IPS-NIHi7 (cell line): ENCODE measurements around the gene TBC1D22A.
"Not testable (repeated sequence)": the region's sequence is repeated elsewhere in the genome, so short reads cannot be mapped to it uniquely, and the experiment has no call there.

ENCODE experiments used
- DNase-seq: peaks from one replicate; pipeline ENCODE4 v3.0.0; 2012; ENCODE audit warnings: mixed read lengths; ENCODE audit errors: extremely low spot score

The TBC1D22A gene

GRCh38 chr22:47156352-47157092 lies 394.1 kb downstream of the TBC1D22A start:
- DNase-seq = no peak

GRCh38 chr22:47157093-47157420 lies 394.6 kb downstream of the TBC1D22A start:
- DNase-seq = no peak

GRCh38 chr22:47157486-47158270 lies 395.2 kb downstream of the TBC1D22A start:
- no peak for DNase-seq

DNA sequence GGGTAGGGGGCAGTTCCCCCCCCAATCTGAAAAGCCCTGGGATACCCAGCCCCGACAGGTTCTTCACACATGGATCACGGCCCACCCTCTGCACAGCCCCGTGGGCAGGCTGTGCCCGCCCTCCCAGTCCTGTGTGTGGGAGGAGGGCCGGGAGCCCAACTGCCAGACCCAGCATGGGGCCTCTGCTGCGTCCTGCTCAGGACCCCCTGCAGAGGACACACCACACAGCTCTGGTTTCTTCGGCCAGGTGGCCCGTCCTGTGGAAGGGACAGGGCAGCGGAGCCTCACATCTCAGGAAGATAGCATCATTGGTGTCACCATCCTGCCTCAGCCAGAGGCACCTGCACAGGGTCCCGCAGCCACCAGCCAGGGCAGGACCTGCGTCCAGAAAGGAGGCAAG lies 396.0 kb downstream of the TBC1D22A start:
- DNase-seq = no peak

DNA sequence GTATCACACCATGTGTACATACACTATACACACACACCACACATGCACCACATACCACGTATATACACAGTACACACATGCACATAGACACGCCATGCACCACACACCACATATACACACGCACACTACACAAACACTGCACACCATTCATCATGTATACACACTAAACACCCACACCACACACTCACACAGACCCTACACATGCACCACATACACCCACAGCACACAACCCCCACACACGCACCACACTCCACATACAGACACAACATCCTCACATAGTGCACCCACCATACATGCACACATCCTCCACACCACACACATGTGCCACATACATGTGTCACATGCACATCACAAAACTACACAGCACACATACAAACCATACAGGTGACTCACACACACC lies 397.1 kb downstream of the TBC1D22A start:
- DNase-seq = no peak

DNA sequence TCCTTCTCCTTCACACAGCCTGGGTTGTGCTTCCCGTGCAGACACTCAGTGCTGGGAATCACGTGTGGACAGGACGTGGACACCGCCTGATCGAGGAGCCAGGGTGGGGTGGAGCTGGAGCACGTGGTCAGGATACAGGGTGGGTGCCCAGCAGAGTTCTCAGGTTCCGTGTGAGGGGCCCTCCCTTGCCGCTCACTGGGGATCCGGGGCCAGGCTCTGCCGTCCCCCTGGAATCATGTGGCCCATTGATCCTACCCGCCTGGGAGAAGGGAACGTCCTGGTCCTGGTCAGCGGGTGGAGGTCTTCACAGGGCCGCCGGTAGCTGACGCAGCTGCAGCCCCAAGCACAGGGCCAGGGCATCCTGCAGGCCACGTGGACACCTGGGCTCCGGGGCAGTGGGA lies 397.7 kb downstream of the TBC1D22A start:
- DNase-seq = no peak

GRCh38 chr22:47160781-47161520 lies 398.5 kb downstream of the TBC1D22A start:
- DNase-seq = no peak

DNA sequence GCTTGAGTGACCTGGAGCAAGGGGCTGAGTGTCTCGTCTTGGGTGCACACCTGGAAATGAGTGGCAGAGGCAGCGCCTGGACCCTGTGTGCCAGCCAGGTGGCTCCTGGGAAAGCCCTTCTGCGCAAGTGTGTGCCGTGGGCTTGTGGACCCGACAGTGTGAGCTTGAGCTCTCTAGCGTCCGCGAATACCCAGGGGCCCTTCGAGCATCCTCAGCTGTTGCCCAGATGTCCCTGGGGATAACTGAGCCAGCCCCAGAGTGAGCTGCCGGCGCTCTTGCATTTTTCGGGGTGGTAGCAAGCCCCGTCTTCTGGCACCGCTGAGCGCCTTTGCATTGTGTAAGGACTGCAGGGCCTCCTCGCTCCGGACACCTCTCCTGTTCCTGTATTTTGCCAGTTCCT lies 399.2 kb downstream of the TBC1D22A start:
- no peak for DNase-seq

GRCh38 chr22:47162865-47163264 lies 400.4 kb downstream of the TBC1D22A start:
- DNase-seq = no peak

GRCh38 chr22:47163481-47163855 lies 401.0 kb downstream of the TBC1D22A start:
- DNase-seq = no peak

DNA sequence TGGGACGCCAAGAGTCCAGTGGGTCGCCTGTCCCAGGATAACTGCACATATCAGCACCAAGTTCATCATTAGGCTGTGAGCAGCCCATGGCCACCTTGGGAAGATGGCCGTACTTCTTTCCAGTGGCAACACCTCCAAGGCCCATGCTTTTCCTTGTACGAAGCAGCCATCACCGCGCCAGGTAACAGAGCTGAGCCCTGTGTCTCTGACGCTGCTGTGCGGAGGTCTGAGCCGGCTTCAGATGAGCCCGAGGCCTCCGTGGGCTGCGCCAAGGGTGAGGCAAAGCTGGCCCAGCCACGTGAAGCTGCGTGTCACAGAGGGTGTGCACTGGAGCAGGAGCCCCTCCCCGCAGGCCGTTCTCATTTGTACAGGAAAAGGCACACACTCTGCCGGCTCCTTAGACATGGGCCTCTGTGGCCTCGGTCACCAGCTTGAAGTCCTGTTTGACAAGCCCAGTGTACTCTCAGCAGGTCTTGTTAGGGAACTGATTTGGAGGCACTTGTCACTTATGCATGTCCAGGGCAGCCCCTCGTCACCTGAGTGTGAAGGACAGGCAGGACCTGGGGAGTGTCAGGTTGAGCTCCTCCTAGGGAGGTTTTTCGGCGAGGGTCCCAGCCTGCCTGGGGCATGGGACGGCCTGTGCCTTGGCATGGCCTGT lies 401.5 kb downstream of the TBC1D22A start:
- DNase-seq = no peak

DNA sequence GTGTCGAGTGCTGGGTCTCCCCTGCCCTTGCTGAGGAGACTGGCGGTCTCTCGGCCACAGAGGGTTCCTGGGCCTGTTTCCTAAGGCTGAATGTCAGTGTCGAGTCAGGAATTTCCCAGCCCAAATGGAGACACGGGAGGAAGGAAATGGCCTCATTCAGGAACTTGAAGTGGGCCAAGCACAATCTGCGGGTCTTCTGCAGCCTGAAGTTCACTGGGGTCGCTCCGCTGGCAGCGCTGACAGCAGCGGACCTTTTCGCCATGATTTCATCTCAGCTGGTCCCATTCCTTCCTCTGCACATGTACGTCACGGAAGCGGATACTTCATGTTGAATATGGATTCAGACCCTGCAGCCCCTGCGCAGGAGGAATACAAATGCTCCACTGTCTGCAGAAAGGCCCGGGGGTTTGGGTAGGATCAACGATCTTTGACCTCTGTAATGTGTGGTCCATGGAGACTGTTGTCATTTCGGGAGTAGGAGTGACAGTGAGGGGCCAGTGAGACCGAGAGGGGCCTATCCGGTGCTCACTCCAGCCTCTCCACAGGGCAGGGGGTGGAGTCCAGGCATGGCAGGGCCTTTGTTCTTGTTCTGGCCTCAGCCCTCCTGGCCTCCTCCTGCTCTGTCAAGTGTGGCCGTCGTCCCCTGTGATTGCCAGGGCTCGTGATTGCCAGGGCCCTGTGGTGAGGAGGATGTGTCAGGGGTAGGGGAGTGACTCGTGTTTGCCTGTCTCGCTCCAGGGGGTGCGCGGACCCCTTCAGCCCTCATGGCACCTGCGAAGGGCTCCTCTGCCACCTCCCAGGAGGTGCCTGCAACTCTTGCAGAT lies 402.3 kb downstream of the TBC1D22A start:
- DNase-seq = no peak

DNA sequence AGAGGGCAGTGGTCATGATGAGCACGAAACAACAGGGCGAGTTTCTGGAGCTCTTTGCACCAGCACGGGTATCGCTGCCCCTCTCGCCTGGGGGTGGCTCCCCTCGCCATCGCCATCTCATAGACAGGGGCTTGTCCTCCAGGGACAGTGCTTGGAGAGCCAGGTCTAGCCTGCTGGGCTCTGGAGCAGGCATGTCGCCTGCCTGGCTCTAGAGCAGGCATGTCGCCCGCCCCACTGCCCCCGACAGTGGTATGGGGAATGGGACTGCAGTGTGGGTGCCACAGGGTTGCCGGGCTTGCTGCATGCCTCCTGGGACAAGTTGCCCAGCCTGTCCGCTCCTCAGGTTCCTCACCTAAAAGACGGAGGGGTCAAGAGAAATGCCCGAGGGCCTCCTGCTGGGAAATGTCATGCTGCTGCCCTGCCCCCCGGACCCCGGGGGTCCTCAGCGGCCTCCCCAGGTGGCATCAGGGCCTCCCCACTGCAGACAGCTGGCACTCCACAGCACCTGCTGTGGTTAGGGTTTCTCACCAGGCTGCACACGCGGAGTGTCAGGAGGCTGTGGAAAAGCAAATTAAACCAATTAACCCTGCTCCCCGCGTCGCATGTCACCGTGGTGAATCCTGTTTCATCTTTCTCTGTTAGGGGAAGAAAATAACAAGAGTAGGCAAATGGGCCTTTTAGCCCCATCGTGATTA lies 403.0 kb downstream of the TBC1D22A start:
- no peak for DNase-seq

DNA sequence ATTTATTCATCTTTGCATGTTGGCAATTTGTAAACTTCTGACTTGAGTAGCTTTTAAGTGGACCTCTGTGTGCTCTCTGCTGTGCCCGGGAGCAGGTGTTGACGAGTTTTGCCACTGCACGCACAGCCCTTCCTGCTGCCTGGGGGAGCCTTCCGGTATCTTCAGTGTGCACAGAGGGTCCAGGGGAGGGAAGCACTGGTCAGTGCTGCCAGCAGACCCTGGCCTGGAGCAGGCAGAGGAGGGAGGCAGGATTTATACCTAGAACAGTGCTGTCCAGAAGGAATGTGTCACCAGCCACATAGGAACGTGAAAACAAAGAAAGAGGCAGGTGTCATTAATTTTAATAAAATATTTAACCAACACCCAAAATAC lies 403.6 kb downstream of the TBC1D22A start:
- DNase-seq = no peak

DNA sequence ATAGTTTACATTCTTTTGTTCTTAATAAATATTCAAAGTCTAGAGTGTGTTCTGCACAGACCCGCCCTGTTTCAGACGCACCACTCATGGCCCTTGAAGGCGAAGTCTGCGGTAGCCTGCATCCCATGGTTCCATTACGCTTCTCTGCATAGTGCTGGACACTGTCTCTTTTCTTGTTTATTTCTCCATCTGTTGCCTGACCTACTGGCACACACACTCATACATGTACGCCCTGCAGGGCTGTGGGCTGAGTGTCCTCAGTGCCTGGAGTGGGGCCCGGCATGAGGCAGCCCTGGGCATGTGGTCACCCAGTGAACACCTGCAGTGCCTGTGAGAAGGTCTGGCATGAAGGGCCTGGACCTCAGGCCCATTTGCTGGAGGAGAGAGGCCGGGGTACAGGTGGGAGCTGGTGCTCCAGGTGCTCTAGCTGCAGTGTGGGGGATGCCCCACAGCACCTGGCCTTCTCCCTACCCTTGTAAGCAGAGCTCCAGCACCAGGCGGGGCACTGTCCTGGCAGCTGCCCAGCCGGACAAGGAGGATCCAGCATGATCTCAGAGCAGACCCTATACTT lies 404.1 kb downstream of the TBC1D22A start:
- no peak for DNase-seq

DNA sequence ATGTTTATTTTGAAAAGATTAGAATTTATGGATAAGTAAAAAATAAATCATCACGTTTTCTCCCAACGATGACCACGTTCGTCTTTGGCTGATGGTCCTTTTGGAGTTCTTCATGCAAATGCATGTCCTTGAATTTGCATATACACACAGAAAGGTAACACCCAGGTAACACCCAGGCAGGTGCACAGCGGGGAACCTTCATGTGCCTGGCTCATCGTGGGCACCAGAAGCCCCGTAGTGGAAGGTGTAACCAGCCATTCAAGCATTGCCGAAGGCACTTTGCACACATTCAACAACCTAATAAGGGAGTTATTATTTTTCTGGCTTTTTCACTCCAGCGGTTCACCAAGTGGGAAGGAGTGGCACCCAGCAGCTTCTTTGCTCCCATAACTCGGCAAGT lies 404.6 kb downstream of the TBC1D22A start:
- no peak for DNase-seq

DNA sequence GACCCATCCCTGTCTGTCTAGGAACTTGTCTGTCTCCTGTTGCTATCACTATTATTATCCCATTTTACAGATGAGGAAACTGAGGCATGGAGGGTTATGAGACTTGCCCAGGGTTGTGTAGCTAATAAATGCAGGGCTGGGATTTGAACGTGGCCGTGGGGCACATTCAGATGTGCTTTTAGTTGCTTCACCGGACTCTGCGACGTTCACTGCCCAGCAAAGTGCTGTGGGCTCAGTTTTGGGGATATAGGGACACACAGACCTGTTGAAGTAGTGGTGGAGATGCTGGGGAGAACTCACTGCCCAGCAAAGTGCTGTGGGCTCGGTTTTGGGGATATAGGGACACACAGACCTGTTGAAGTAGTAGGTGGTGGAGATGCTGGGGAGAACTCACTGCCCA lies 405.5 kb downstream of the TBC1D22A start:
- DNase-seq = not testable (repeated sequence)

DNA sequence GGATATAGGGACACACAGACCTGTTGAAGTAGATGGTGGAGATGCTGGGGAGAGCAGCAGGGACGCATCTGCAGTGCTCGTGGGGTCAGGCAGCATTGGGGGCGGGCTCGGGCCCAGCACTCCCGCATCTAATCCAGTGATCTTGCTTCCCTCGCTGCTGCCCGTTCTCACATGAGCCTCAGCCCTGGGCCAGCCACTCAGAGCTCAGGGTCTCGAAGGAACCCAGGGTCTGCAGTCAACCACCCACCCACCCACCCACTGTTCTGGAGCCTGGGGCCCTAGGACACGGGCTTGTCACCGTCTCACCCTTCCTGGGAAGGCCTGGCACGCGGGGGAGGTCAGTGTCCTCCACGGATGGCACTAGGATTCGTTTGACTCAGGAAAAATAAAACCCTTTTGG lies 406.0 kb downstream of the TBC1D22A start:
- DNase-seq = no peak

DNA sequence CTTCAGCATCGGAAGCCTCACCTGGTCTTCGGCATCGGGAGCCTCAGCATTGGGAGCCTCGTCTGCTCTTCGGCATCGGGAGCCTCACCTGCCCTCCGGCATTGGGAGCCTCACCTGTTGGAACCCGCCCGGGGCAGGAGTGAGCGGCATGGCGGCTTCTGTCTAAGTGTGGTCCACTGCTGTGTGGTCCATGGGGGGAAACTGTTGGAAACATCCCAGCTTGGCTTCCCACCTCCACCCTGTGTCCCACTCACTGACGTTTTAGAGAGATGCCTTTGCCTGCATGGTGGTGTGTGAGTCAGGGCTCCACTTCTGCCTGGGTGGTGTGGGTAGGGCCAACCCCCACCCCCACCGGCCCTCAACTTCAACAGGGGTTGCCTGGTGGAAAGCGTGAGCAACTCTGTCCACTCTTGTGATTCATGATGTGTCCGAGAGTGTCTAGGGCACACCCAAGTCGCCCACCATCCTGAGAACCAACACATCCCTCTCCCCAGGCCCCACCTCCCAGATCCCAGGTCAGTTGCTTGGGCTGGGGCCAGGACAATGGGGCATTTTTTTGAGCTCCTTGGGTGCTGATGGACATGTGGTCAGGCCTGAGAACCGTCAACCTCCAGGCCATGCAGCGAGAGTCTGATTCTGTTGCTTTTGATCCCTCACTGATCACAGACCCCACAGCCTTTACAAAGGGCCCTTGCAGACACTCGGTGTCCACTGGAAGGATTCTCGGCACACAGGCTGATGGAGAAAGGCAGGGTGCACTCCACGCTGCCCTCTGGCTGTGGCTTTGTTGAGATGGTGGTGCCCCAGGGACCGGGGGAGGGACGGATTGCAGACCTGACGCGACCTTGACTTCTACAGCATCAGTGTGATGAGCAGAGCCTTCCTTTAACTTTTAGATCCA lies 406.7 kb downstream of the TBC1D22A start:
- DNase-seq = peak; percentile 80

DNA sequence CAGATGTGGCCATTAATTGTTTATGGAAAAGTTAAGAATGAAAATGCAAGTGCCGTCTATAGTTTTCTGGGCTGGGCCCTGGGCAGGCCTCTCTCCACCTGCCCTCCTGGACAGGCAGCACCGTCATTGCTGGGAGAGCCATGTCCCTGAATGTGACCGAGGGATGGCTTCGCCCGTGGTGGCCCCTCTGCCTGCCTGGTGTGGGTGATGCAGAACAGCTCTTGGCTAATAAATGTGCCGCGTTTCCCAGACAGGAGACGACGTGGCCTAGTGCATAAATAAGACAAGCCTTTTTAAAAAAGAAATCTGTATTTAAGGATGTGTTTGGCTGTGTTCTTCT lies 407.3 kb downstream of the TBC1D22A start:
- no peak for DNase-seq
